Mammary epithelial cell (primary cell): ENCODE measurements around the gene GDPGP1.

Source experiments
- CTCF ChIP-seq, 2 donors: IDR thresholded peaks in 1 of 2; conservative IDR thresholded peaks in 1 of 2; 2 replicates each; pipeline ENCODE4 v1.5.1; 2011 to 2012; ENCODE audit warnings: inconsistent platforms in 2 of 2, low read length in 2 of 2, mild to moderate bottlenecking in 2 of 2, control low read depth in 1 of 2, low read depth in 1 of 2; ENCODE audit not compliant: insufficient read depth in 1 of 2; ENCODE audit errors: extremely low read depth in 1 of 2
- EZH2 ChIP-seq: IDR thresholded peaks from 2 replicates; pipeline ENCODE4 v1.6.1; 2012; ENCODE audit warnings: low read length, inconsistent platforms, borderline replicate concordance

DNA sequence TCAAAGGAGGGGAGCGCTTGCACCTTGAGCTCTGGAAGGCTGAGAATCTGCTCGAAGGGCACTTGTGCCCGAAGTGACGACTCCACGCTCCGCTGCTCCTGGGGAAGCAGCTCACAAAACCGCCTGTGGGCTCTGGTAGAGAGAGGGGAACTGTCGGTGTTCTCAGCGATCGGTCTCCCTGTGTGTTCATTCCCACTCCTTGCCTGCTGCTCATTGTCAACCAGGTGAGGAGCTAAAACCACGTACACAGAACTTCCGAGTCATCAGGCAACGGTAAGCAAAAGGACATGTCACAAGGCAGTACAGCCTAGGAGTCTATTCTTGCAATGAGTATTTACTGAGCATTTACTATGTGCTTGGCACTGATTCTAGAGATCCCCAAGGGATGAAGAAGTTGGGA, 1.8 kb upstream of the GDPGP1 start:
- TF ChIP-seq CTCF (conservative IDR thresholded peaks at IDR 0.05 in 1 of 2, IDR thresholded peaks at IDR 0.05 in 1 of 2; ENCODE audit: extremely low read depth in 1 of 2, insufficient read depth in 1 of 2, low read depth in 1 of 2, low read length in 2 of 2) (no peak), EZH2 (no peak)
